B cell (primary cell): ENCODE measurements around the gene CAND2. TPM values are rescaled to one million over a fixed set of nuclear protein-coding genes. Genes with fewer than 3 reads are reported as not detected.

Experiments
- ATAC-seq: fragments of 200-7000 bp; cut with Tn5 transposase; one replicate; pipeline ENCODE4 v1.10.0; 2021; ENCODE audit warnings: low read depth, mild to moderate bottlenecking, moderate number of reproducible peaks, moderate library complexity
- CTCF ChIA-PET: fragments of 350-600 bp; sonication (Branson Sonifier 250); formaldehyde crosslinking; loops from one replicate; lab custom pipeline; 2021; ENCODE audit warnings: antibody characterized with exemption, inconsistent platforms; lab: Charles Lee
- POLR2A ChIA-PET: fragments of 350-600 bp; sonication (Branson Sonifier 250); formaldehyde crosslinking; loops from one replicate; lab custom pipeline; 2021; ENCODE audit warnings: antibody characterized with exemption; lab: Charles Lee
- DNase-seq: peaks from one replicate; pipeline ENCODE4 v3.0.0; 2013
- H2AFZ ChIP-seq: 2 replicates; pipeline ENCODE4 v1.6.1; 2012; ENCODE audit warnings: mild to moderate bottlenecking, low read depth, low read length; ENCODE audit not compliant: insufficient read depth, poor library complexity, severe bottlenecking
- H3K27ac ChIP-seq, 2 donors: 1 replicate in 1 of 2; 2 replicates in 1 of 2; pipeline ENCODE4 v1.5.1; 2012 to 2013; ENCODE audit warnings: low read length in 2 of 2, mild to moderate bottlenecking in 2 of 2, moderate library complexity in 1 of 2
- H3K27me3 ChIP-seq, 4 experiments: fragments of 200-600 bp in 1 of 4; sonication (generic) in 1 of 4; replicated peaks in 1 of 4; 1 replicate in 2 of 4; 2 replicates in 2 of 4; pipeline versions ENCODE4 v1.6.1 to v1.7.0; 2013 to 2016; ENCODE audit warnings: low read length in 3 of 4, mild to moderate bottlenecking in 2 of 4, mixed read lengths in 1 of 4, moderate library complexity in 1 of 4; ENCODE audit not compliant: insufficient read depth in 4 of 4, control insufficient read depth in 3 of 4; ENCODE audit errors: control extremely low read depth in 1 of 4
- H3K36me3 ChIP-seq, 2 experiments: replicated peaks in 1 of 2; 1 replicate in 1 of 2; 2 replicates in 1 of 2; pipeline versions ENCODE4 v1.6.1 to v1.7.1; 2013; ENCODE audit warnings: low read length in 1 of 2; ENCODE audit not compliant: insufficient read depth in 2 of 2, control insufficient read depth in 1 of 2; ENCODE audit errors: control extremely low read depth in 1 of 2, extremely low read depth in 1 of 2
- H3K4me1 ChIP-seq, 2 donors: fragments of 200-600 bp in 1 of 2; sonication (generic) in 1 of 2; 1 replicate in 1 of 2; 2 replicates in 1 of 2; pipeline versions ENCODE4 v1.5.1 to v1.6.1; 2013 to 2017; ENCODE audit warnings: low read length in 2 of 2; ENCODE audit not compliant: control insufficient read depth in 2 of 2, insufficient read depth in 2 of 2
- H3K4me2 ChIP-seq: replicated peaks from 2 replicates; pipeline ENCODE3; 2012; ENCODE audit warnings: mild to moderate bottlenecking, low read depth, low read length; ENCODE audit not compliant: poor library complexity, severe bottlenecking
- H3K4me3 ChIP-seq, 5 experiments: fragments of 200-600 bp in 1 of 5; sonication (generic) in 1 of 5; 1 replicate in 3 of 5; 2 replicates in 2 of 5; pipeline versions ENCODE4 v1.5.1 to v1.7.0; 2011 to 2016; ENCODE audit warnings: low read length in 4 of 5, mild to moderate bottlenecking in 4 of 5, low read depth in 2 of 5, control low read depth in 1 of 5, moderate library complexity in 1 of 5; ENCODE audit not compliant: insufficient read depth in 1 of 5; ENCODE audit errors: control extremely low read depth in 1 of 5, extremely low read depth in 1 of 5
- H3K79me2 ChIP-seq: fragments of 200-600 bp; sonication (generic); one replicate; pipeline ENCODE4 v1.6.0; 2016; ENCODE audit warnings: low read length; ENCODE audit not compliant: control insufficient read depth, insufficient read depth
- H3K9ac ChIP-seq: fragments of 200-600 bp; sonication (generic); 2 replicates; pipeline ENCODE4 v1.6.1; 2017; ENCODE audit warnings: mild to moderate bottlenecking, low read length, moderate library complexity
- H3K9me3 ChIP-seq, 3 donors: one replicate each; pipeline versions ENCODE4 v1.6.1 to v1.7.1; 2013; ENCODE audit warnings: low read length in 2 of 3; ENCODE audit not compliant: control insufficient read depth in 2 of 3, insufficient read depth in 1 of 3; ENCODE audit errors: control extremely low read depth in 1 of 3
- H4K20me1 ChIP-seq: 2 replicates; pipeline ENCODE4 v1.6.0; 2012; ENCODE audit warnings: mild to moderate bottlenecking, low read length; ENCODE audit not compliant: insufficient read depth, control insufficient read depth, poor library complexity, severe bottlenecking
- H3K27ac Mint-ChIP-seq: one replicate; pipeline ENCODE4 v1.8.0; 2021; ENCODE audit warnings: mixed read lengths
- H3K27me3 Mint-ChIP-seq: one replicate; pipeline ENCODE4 v1.8.0; 2021; ENCODE audit warnings: mixed read lengths
- H3K4me1 Mint-ChIP-seq: one replicate; pipeline ENCODE4 v1.8.0; 2021; ENCODE audit warnings: mixed read lengths
- H3K4me3 Mint-ChIP-seq: one replicate; pipeline ENCODE4 v1.8.0; 2021; ENCODE audit warnings: mixed read lengths
- H3K9me3 Mint-ChIP-seq: one replicate; pipeline ENCODE4 v1.8.0; 2022; ENCODE audit warnings: mixed read lengths; ENCODE audit not compliant: insufficient read depth
- CTCF ChIP-seq: fragments of 200-600 bp; IDR thresholded peaks from one replicate; pipeline ENCODE4 v1.8.0; 2022; ENCODE audit warnings: antibody characterized with exemption, mild to moderate bottlenecking
- EZH2 ChIP-seq: IDR thresholded peaks from 2 replicates; pipeline ENCODE4 v1.6.1; 2012; ENCODE audit warnings: borderline replicate concordance, low read depth, mild to moderate bottlenecking, moderate library complexity, low read length; ENCODE audit not compliant: insufficient read depth, poor library complexity, severe bottlenecking
- WGBS: methylation state at CpG from one replicate; pipeline ENCODE4 v1.1.5; 2013; ENCODE audit warnings: missing lambda C conversion rate; ENCODE audit not compliant: insufficient coverage; 5-methylcytosine and 5-hydroxymethylcytosine counted together
- intact Hi-C: fragments of 100-400 bp; cut with micrococcal nuclease; formaldehyde crosslinking; loops from one replicate; pipeline ENCODE4 v1.10.0; 2022
- polyA plus RNA-seq: library from polyadenylated mRNA; depleted of rRNA; stranded (reverse); fragments of >200 nt; gene quantifications from 2 replicates; pipeline ENCODE4 v1.2.3, GENCODE V29; 2012
- total RNA-seq, 2 donors: library from RNA; stranded (reverse); fragments of 120-200 nt in 1 of 2; gene quantifications; 1 replicate in 1 of 2; 2 replicates in 1 of 2; pipeline versions ENCODE4 v1.2.3 to v1.2.4, GENCODE V29; 2013 to 2022

Gene CAND2
- total and polyA plus RNA-seq, 2 donors (not counting 1 experiment from before 2014, with no cell fraction given), result 0.34 to 1.9 TPM

- H3K9me3 ChIP-seq, result peaks cover 0 to 24% (median 7%) of the 10 kb centered on the region in 3 donors
- no peaks in the 10 kb centered on the region for H4K20me1 ChIP-seq
- peaks cover 16 to 34% of the 10 kb centered on the region in 2 donors for H3K4me1 ChIP-seq
- H3K4me2 ChIP-seq, result no peak overlapping the region
- H3K4me3 Mint-ChIP-seq, result no peak overlapping the region
- no peak overlapping the region for H3K4me3 ChIP-seq
- WGBS, result 91% methylated on average over 4 of the region's 6 CpGs
- peaks cover 0 to 20% (median 3%) of the 10 kb centered on the region in 4 experiments for H3K27me3 ChIP-seq
- ATAC-seq (no peak), DNase-seq (no peak)
- peaks cover 3% of the 10 kb centered on the region for H3K9me3 Mint-ChIP-seq
- ChIA-PET POLR2A (no interaction called here), CTCF (interaction anchor here (1.2 to 7.3 kb wide), 5 partner anchors 17 to 783 kb away, joined by 4 to 116 read pairs (median 6); no protein-coding TSS in a partner anchor)
- peaks cover 9% of the 10 kb centered on the region for H3K27me3 Mint-ChIP-seq
- H3K4me1 Mint-ChIP-seq, result peaks cover 23% of the 10 kb centered on the region
- TF ChIP-seq EZH2 (no peak), CTCF (no peak)
- no peak overlapping the region for H3K27ac ChIP-seq
- intact Hi-C loops, result no loop called here
- no peak overlapping the region for H3K9ac ChIP-seq
- no peak overlapping the region for H3K27ac Mint-ChIP-seq
- H3K79me2 ChIP-seq, result no peaks in the 10 kb centered on the region
- H3K36me3 ChIP-seq, result no peaks in the 10 kb centered on the region
- H2AFZ ChIP-seq, result no peak overlapping the region
Measured at GRCh38 chr3:12866836-12867235, 70.4 kb downstream of the CAND2 start.
